K562 (cell line): ENCODE results near the gene CALML3. TPM values are rescaled to one million over a fixed set of nuclear protein-coding genes. Genes with fewer than 3 reads are reported as not detected.

Experiments
- ATAC-seq: fragments of 200-7000 bp; cut with Tn5 transposase; 3 replicates; pipeline ENCODE4 v1.9.1; 2020; ENCODE audit warnings: moderate library complexity
- BruUV-seq: library from RNA; stranded (reverse); fragments of 400-500 nt; replicated peaks from 2 replicates; lab custom pipeline; 2021; lab: Mats Ljungman, UMichigan
- CTCF ChIA-PET: fragments of 300-600 bp; formaldehyde crosslinking; extraction: SDS; loops from one replicate; lab custom pipeline; 2021; ENCODE audit warnings: low intra/inter-chr PET ratio; lab: Yijun Ruan, JAX
- POLR2A ChIA-PET: fragments of 300-600, 350-650 bp; sonication (Branson Sonifier 250); formaldehyde crosslinking; extraction: SDS; loops from one replicate; lab custom pipeline; 2021; ENCODE audit warnings: antibody characterized with exemption, inconsistent platforms; lab: Yijun Ruan, JAX
- DNase-seq, 4 experiments: peaks; one replicate each; pipeline versions ENCODE4 v3.0.0 to v3.0.0-alpha.2; 2011 to 2018; ENCODE audit warnings: low spot score in 3 of 4, mixed read lengths in 3 of 4; ENCODE audit errors: extremely low read depth in 1 of 4
- FAIRE-seq: peaks from 2 replicates; lab custom pipeline; 2011; peaks lifted over from hg19 to GRCh38; lab: Jason Lieb, UNC
- H2AFZ ChIP-seq: 2 replicates; pipeline ENCODE4 v1.6.0; 2011; ENCODE audit warnings: low read depth, low read length, control low read depth, inconsistent platforms
- H3K27ac ChIP-seq: fragments of 200-600 bp; 3 replicates; pipeline ENCODE4 v1.8.0; 2011; ENCODE audit warnings: low read depth, mild to moderate bottlenecking, control low read depth, inconsistent platforms, low read length, moderate library complexity, mixed read lengths; ENCODE audit errors: extremely low read depth
- H3K27me3 ChIP-seq, 2 experiments: fragments of 300-600 bp in 1 of 2; 2 replicates in 1 of 2; 3 replicates in 1 of 2; pipeline versions ENCODE4 v1.6.0 to v1.8.0; 2011; ENCODE audit warnings: inconsistent platforms in 2 of 2, low read length in 2 of 2, mild to moderate bottlenecking in 1 of 2, mixed read lengths in 1 of 2, moderate library complexity in 1 of 2; ENCODE audit not compliant: control insufficient read depth in 2 of 2, insufficient read depth in 2 of 2
- H3K36me3 ChIP-seq: fragments of 300-600 bp; 3 replicates; pipeline ENCODE4 v1.8.0; 2011; ENCODE audit warnings: mild to moderate bottlenecking, low read length, inconsistent platforms; ENCODE audit not compliant: control insufficient read depth, insufficient read depth
- H3K4me1 ChIP-seq, 2 experiments: fragments of 200-600 bp in 1 of 2; replicated peaks in 1 of 2; 2 replicates in 1 of 2; 3 replicates in 1 of 2; pipeline versions ENCODE4 v1.5.1 to v1.8.0; 2011; ENCODE audit warnings: inconsistent platforms in 2 of 2, low read length in 2 of 2, mild to moderate bottlenecking in 1 of 2, mixed read lengths in 1 of 2, moderate library complexity in 1 of 2; ENCODE audit not compliant: control insufficient read depth in 2 of 2, insufficient read depth in 2 of 2
- H3K4me2 ChIP-seq: 2 replicates; pipeline ENCODE4 v1.6.1; 2011; ENCODE audit warnings: low read length, control low read depth, inconsistent platforms, mixed read lengths; ENCODE audit not compliant: insufficient read depth
- H3K4me3 ChIP-seq: fragments of 200-600 bp; sonication (generic), shearing (Covaris generic); 2 replicates; pipeline ENCODE4 v1.5.1; 2016; ENCODE audit warnings: control low read depth, inconsistent platforms
- H3K79me2 ChIP-seq: fragments of 200-600 bp; 3 replicates; pipeline ENCODE4 v1.8.0; 2011; ENCODE audit warnings: low read length, inconsistent platforms; ENCODE audit not compliant: control insufficient read depth, insufficient read depth
- H3K9ac ChIP-seq, 2 experiments: 2 replicates each; pipeline versions ENCODE4 v1.6.0 to v1.6.1; 2011; ENCODE audit warnings: low read depth in 2 of 2, low read length in 2 of 2, control low read depth in 1 of 2, inconsistent platforms in 1 of 2, mild to moderate bottlenecking in 1 of 2, mixed read lengths in 1 of 2; ENCODE audit not compliant: insufficient read depth in 1 of 2
- H3K9me1 ChIP-seq: one replicate; pipeline ENCODE4 v1.6.0; 2011; ENCODE audit warnings: inconsistent platforms, mild to moderate bottlenecking, low read length, moderate library complexity; ENCODE audit not compliant: control insufficient read depth, insufficient read depth
- H3K9me3 ChIP-seq: replicated peaks from 2 replicates; pipeline ENCODE4 v1.5.1; 2011; ENCODE audit warnings: low read depth, low read length, inconsistent platforms; ENCODE audit not compliant: control insufficient read depth, insufficient read depth
- H4K20me1 ChIP-seq: replicated peaks from 2 replicates; pipeline ENCODE4 v1.6.1; 2011; ENCODE audit warnings: low read length, inconsistent platforms, mixed read lengths; ENCODE audit not compliant: control insufficient read depth, insufficient read depth
- BDP1 ChIP-seq: IDR thresholded peaks from 3 replicates; pipeline ENCODE4 v1.6.1; 2011; ENCODE audit not compliant: insufficient read length, insufficient read depth
- DIDO1 ChIP-seq: fragments of 450-650 bp; IDR thresholded peaks from 2 replicates; pipeline ENCODE4 v1.6.1; 2016; ENCODE audit warnings: low read depth, missing biosample characterization, missing genetic modification characterization
- ESRRA ChIP-seq: fragments of 450-650 bp; IDR thresholded peaks from 2 replicates; pipeline ENCODE4 v1.6.1; 2014; ENCODE audit warnings: low read depth, mild to moderate bottlenecking, moderate library complexity, borderline replicate concordance
- FOXK1 ChIP-seq: sonication (generic); formaldehyde crosslinking; IDR thresholded peaks from 2 replicates; pipeline ENCODE4 v1.8.0; 2022; ENCODE audit warnings: missing genetic modification reagents, mild to moderate bottlenecking, borderline replicate concordance
- GATA2 ChIP-seq: sonication (generic); formaldehyde crosslinking; IDR thresholded peaks from 2 replicates; pipeline ENCODE4 v1.4.0; 2020; ENCODE audit warnings: mild to moderate bottlenecking, missing genetic modification reagents
- NUFIP1 ChIP-seq: fragments of 450-650 bp; IDR thresholded peaks from 2 replicates; pipeline ENCODE4 v1.6.1; 2018; ENCODE audit not compliant: partially characterized antibody
- YBX1 ChIP-seq: fragments of 450-650 bp; IDR thresholded peaks from 2 replicates; pipeline ENCODE4 v1.7.1; 2016; ENCODE audit warnings: mild to moderate bottlenecking
- WGBS: fragments of 100-300 bp; shearing (Covaris generic); methylation state at CpG from one replicate; pipeline ENCODE4 v1.1.6; 2016; ENCODE audit warnings: low coverage, mixed read lengths; ENCODE audit not compliant: insufficient coverage; ENCODE audit errors: missing lambda C conversion rate; 5-methylcytosine and 5-hydroxymethylcytosine counted together
- in situ Hi-C: fragments of 300-500 bp; cut with MboI; formaldehyde crosslinking; loops from 4 replicates; pipeline ENCODE4 v1.15.0; 2018; ENCODE audit warnings: inconsistent platforms, mixed read lengths
- intact Hi-C: fragments of 100-400 bp; cut with micrococcal nuclease; formaldehyde crosslinking; loops from 2 replicates; pipeline ENCODE4 v1.14.2; 2022
- polyA plus RNA-seq, 8 experiments: library from polyadenylated mRNA; depleted of rRNA in 4 of 8; stranded (reverse) in 5 of 8; unstranded in 3 of 8; fragments of >200 nt; fragmentation: Nextera tagmentation in 2 of 8; fragmentation: Illumina TruSeq in 1 of 8; extraction: Ambion mirVana in 2 of 8; extraction: Trizol in 1 of 8; gene quantifications; 2 replicates each; pipeline versions ENCODE4 v1.2.1 to v1.2.3, GENCODE V29; 2011 to 2014; ENCODE audit warnings: inconsistent platforms in 1 of 8, missing spikeins in 1 of 8
- total RNA-seq, 7 experiments: library from RNA; depleted of rRNA in 6 of 7; stranded (reverse); fragments of >200 nt in 6 of 7; fragmentation: Illumina TruSeq in 2 of 7; extraction: Trizol in 2 of 7; gene quantifications; 2 replicates each; pipeline versions ENCODE4 v1.2.1 to v1.2.3, GENCODE V29; 2011 to 2021; ENCODE audit warnings: low replicate concordance in 1 of 7
- TF ChIP-seq, protein P1 (sequence below): fragments of 450-650 bp; formaldehyde crosslinking; IDR thresholded peaks from 2 replicates; pipeline ENCODE4 v1.4.0; 2020; ENCODE audit warnings: mild to moderate bottlenecking, moderate library complexity
- TF ChIP-seq, protein P2 (sequence below): fragments of 250-450 bp; sonication (Bioruptor Pico); IDR thresholded peaks from 2 replicates; pipeline ENCODE4 v1.5.1; 2021; ENCODE audit warnings: mild to moderate bottlenecking

CALML3 gene
- total and polyA plus RNA-seq, 9 of the 15 experiments (the other 6 are each of a cell fraction or from before 2014, with no cell fraction given) = not detected

DNA sequence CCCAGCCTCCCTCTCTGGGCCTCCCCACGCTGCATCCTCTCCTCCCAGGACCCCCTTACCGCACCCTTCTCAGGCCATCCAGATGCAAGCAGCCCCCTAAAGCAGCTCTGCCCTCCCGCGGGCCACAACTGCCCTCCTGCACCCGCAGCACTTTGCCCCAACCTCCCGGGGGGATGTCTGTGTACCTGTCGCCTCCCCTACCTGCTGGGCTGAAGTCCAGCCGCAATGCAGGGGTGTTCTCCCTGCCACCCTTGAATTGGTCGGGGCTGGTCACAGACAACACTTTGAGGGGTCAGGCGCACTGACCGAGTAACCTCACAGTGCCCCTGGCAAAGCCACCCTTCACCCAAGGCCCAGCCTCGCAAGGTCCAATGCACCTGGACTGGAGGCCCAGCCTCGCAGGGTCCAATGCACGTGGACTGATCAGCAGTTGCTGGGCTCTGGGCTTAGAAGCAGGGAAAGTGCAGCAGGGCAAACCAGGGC is 17.1 kb upstream of the CALML3 start:
- Histone ChIP-seq H3K79me2 (no peaks in the 10 kb centered on the region), H3K4me2 (no peak overlapping the region), H4K20me1 (no peaks in the 10 kb centered on the region; the same call in 1 of the 2 replicates), H3K9me1 (no peaks in the 10 kb centered on the region), H3K27me3 (peaks cover 0 to 9% of the 10 kb centered on the region in 2 experiments; a peak in 3 of 5 replicates), H3K9ac (no peak overlapping the region; a peak in 1 of 4 replicates), H3K36me3 (no peaks in the 10 kb centered on the region), H3K27ac (no peak overlapping the region), H3K9me3 (no peaks in the 10 kb centered on the region), H2AFZ (no peak overlapping the region), H3K4me1 (peaks cover 16 to 41% of the 10 kb centered on the region in 2 experiments), H3K4me3 (no peak overlapping the region)
- no peak for TF ChIP-seq YBX1
- TF ChIP-seq, protein P1, sequence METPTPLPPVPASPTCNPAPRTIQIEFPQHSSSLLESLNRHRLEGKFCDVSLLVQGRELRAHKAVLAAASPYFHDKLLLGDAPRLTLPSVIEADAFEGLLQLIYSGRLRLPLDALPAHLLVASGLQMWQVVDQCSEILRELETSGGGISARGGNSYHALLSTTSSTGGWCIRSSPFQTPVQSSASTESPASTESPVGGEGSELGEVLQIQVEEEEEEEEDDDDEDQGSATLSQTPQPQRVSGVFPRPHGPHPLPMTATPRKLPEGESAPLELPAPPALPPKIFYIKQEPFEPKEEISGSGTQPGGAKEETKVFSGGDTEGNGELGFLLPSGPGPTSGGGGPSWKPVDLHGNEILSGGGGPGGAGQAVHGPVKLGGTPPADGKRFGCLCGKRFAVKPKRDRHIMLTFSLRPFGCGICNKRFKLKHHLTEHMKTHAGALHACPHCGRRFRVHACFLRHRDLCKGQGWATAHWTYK (CRISPR knock-in tag) = no peak
- TF ChIP-seq BDP1 = no peak
- TF ChIP-seq ESRRA = no peak
- no peak for TF ChIP-seq NUFIP1
- TF ChIP-seq, protein P2, sequence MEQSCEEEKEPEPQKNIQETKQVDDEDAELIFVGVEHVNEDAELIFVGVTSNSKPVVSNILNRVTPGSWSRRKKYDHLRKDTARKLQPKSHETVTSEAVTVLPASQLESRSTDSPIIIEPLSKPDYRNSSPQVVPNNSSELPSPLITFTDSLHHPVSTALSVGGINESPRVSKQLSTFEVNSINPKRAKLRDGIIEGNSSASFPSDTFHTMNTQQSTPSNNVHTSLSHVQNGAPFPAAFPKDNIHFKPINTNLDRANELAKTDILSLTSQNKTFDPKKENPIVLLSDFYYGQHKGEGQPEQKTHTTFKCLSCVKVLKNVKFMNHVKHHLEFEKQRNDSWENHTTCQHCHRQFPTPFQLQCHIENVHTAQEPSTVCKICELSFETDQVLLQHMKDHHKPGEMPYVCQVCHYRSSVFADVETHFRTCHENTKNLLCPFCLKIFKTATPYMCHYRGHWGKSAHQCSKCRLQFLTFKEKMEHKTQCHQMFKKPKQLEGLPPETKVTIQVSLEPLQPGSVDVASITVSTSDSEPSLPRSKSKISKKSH (CRISPR knock-in tag) = no peak
- no peak for TF ChIP-seq FOXK1 (CRISPR knock-in tag)
- TF ChIP-seq GATA2 (CRISPR knock-in tag) = no peak
- no peak for TF ChIP-seq DIDO1
- in situ Hi-C loops = no loop called here
- FAIRE-seq (no peak), ATAC-seq (no peak), DNase-seq (no peak)
- CTCF ChIA-PET = no interaction called here
- intact Hi-C loops = no loop called here
- BruUV-seq = no TSS peak
- 74% methylated on average over 14 of the region's 14 CpGs for WGBS
- POLR2A ChIA-PET = no interaction called here
